GM12874 (cell line): ENCODE data around the gene OR2D2.

Experiments used
- CTCF ChIP-seq: IDR thresholded peaks from 2 replicates; pipeline ENCODE4 v1.5.1; 2011; ENCODE audit warnings: low read depth, mild to moderate bottlenecking, control low read depth, low read length, moderate library complexity; ENCODE audit not compliant: insufficient read depth

OR2D2 gene

GRCh38 chr11:6898911-6899310 is 6.6 kb upstream of the OR2D2 start:
- TF ChIP-seq CTCF = no peak

- TF ChIP-seq CTCF = no peak
Observed at GRCh38 chr11:6895010-6895409, 2.7 kb upstream of the OR2D2 start.

- no peak for TF ChIP-seq CTCF
Observed at GRCh38 chr11:6894097-6894496, 1.8 kb upstream of the OR2D2 start.

GRCh38 chr11:6889835-6890234 is 2.5 kb downstream of the OR2D2 start:
- no peak for TF ChIP-seq CTCF

- no peak for TF ChIP-seq CTCF
Observed at GRCh38 chr11:6888830-6889229, 3.5 kb downstream of the OR2D2 start.

GRCh38 chr11:6882751-6883150 is 9.5 kb downstream of the OR2D2 start:
- TF ChIP-seq CTCF = no peak

- TF ChIP-seq CTCF = no peak
Observed at GRCh38 chr11:6876914-6877313, 15.4 kb downstream of the OR2D2 start.

- no peak for TF ChIP-seq CTCF
Observed at GRCh38 chr11:6876325-6876724, 16.0 kb downstream of the OR2D2 start, which contains the start of gene OR10A4. OR10A4 (plus strand) TSS chr11:6876625; CDS start chr11:6876648, 23 bp downstream.
